22Rv1 (cell line): ENCODE data around the gene KCNH8.

ENCODE experiments used
- CTCF ChIP-seq: fragments of 450-650 bp; IDR thresholded peaks from 2 replicates; pipeline ENCODE4 v1.5.1; 2017; ENCODE audit warnings: mild to moderate bottlenecking
- ZFX ChIP-seq: fragments of 450-650 bp; IDR thresholded peaks from 2 replicates; pipeline ENCODE4 v1.6.1; 2017; ENCODE audit warnings: antibody characterized with exemption, borderline replicate concordance

- no peak for TF ChIP-seq CTCF
- TF ChIP-seq ZFX: no peak
Measured at GRCh38 chr3:19392150-19392549, 243.8 kb downstream of the KCNH8 start.
